Natural killer cell (primary cell): ENCODE results near the gene GABBR2. TPM values are rescaled to one million over a fixed set of nuclear protein-coding genes. Genes with fewer than 3 reads are reported as not detected.

Experiments used
- ATAC-seq, 3 donors: fragments of 150-1000 bp in 2 of 3; fragments of 200-7000 bp in 1 of 3; cut with Tn5 transposase; 1 replicate in 1 of 3; 2 replicates in 2 of 3; pipeline ENCODE4 v1.10.0; 2021; ENCODE audit warnings: mild to moderate bottlenecking in 2 of 3, moderate library complexity in 2 of 3
- DNase-seq, 2 donors: peaks; one replicate each; pipeline versions ENCODE4 v3.0.0 to v3.0.0-alpha.2; 2013 to 2021; ENCODE audit warnings: mixed read lengths in 1 of 2
- H3K27ac ChIP-seq: one replicate; pipeline ENCODE4 v1.5.1; 2013; ENCODE audit warnings: mild to moderate bottlenecking, low read length
- H3K27me3 ChIP-seq: one replicate; pipeline ENCODE4 v1.6.1; 2013; ENCODE audit warnings: low read length; ENCODE audit not compliant: control insufficient read depth, insufficient read depth
- H3K36me3 ChIP-seq: one replicate; pipeline ENCODE4 v1.6.1; 2013; ENCODE audit warnings: low read length; ENCODE audit not compliant: control insufficient read depth, insufficient read depth
- H3K4me1 ChIP-seq: one replicate; pipeline ENCODE4 v1.6.1; 2013; ENCODE audit warnings: low read length; ENCODE audit not compliant: control insufficient read depth, insufficient read depth
- H3K4me3 ChIP-seq: one replicate; pipeline ENCODE4 v1.5.1; 2013; ENCODE audit warnings: low read length
- H3K9me3 ChIP-seq: one replicate; pipeline ENCODE4 v1.6.1; 2013; ENCODE audit warnings: low read length; ENCODE audit not compliant: control insufficient read depth, insufficient read depth
- H3K27ac Mint-ChIP-seq, 2 donors: one replicate each; pipeline ENCODE4 v1.8.0; 2022; ENCODE audit warnings: mild to moderate bottlenecking in 2 of 2, mixed read lengths in 2 of 2, moderate library complexity in 1 of 2
- H3K27me3 Mint-ChIP-seq, 2 donors: one replicate each; pipeline ENCODE4 v1.8.0; 2022; ENCODE audit warnings: low read depth in 2 of 2, mixed read lengths in 2 of 2
- H3K36me3 Mint-ChIP-seq: one replicate; pipeline ENCODE4 v1.8.0; 2022; ENCODE audit warnings: mixed read lengths
- H3K4me1 Mint-ChIP-seq, 2 donors: one replicate each; pipeline ENCODE4 v1.8.0; 2022; ENCODE audit warnings: mixed read lengths in 2 of 2
- H3K4me3 Mint-ChIP-seq: one replicate; pipeline ENCODE4 v1.8.0; 2022; ENCODE audit warnings: mild to moderate bottlenecking, moderate library complexity, mixed read lengths
- H3K9me3 Mint-ChIP-seq, 2 donors: one replicate each; pipeline ENCODE4 v1.8.0; 2022; ENCODE audit warnings: mixed read lengths in 2 of 2
- CTCF ChIP-seq: fragments of 200-600 bp; IDR thresholded peaks from one replicate; pipeline ENCODE4 v1.8.0; 2022; ENCODE audit warnings: antibody characterized with exemption
- WGBS: methylation state at CpG from one replicate; pipeline ENCODE4 v1.1.7; 2013; ENCODE audit warnings: missing lambda C conversion rate; ENCODE audit not compliant: insufficient coverage; 5-methylcytosine and 5-hydroxymethylcytosine counted together
- intact Hi-C: fragments of 100-400 bp; cut with micrococcal nuclease; formaldehyde crosslinking; loops from one replicate; pipeline ENCODE4 v1.14.2; 2022
- total RNA-seq, 4 donors: library from RNA; stranded (reverse); fragments of 120-200 nt in 1 of 4; gene quantifications; one replicate each; pipeline versions ENCODE4 v1.2.3 to v1.2.4, GENCODE V29; 2013 to 2022

The GABBR2 gene
- total RNA-seq, 3 donors from 2014 or later (not counting 1 experiment from before 2014, with no cell fraction given): not detected

- Mint-ChIP-seq H3K36me3 (no peaks in the 10 kb centered on the region), H3K27me3 (peaks cover 37 to 53% of the 10 kb centered on the region in 2 donors), H3K4me3 (no peak overlapping the region), H3K9me3 (no peaks in the 10 kb centered on the region), H3K4me1 (no peaks in the 10 kb centered on the region), H3K27ac (no peak overlapping the region)
- TF ChIP-seq CTCF: no peak
- Histone ChIP-seq H3K4me1 (no peaks in the 10 kb centered on the region), H3K36me3 (no peaks in the 10 kb centered on the region), H3K9me3 (no peaks in the 10 kb centered on the region), H3K27ac (no peak overlapping the region), H3K27me3 (peaks cover 23% of the 10 kb centered on the region), H3K4me3 (no peak overlapping the region)
- 69% methylated on average over 12 of the region's 14 CpGs for WGBS
- ATAC-seq (no peak), DNase-seq (no peak)
- intact Hi-C loops: no loop called here
Observed at GRCh38 chr9:98709968-98710965, 1.5 kb upstream of the GABBR2 start.

- Mint-ChIP-seq H3K4me1 (no peaks in the 10 kb centered on the region), H3K4me3 (no peak overlapping the region), H3K27me3 (peaks cover 43 to 61% of the 10 kb centered on the region in 2 donors), H3K9me3 (no peaks in the 10 kb centered on the region), H3K36me3 (no peaks in the 10 kb centered on the region), H3K27ac (no peak overlapping the region)
- H3K9me3 ChIP-seq: no peaks in the 10 kb centered on the region
- no peaks in the 10 kb centered on the region for H3K4me1 ChIP-seq
- no peak overlapping the region for H3K4me3 ChIP-seq
- no peak for TF ChIP-seq CTCF
- no peak for ATAC-seq
- H3K27ac ChIP-seq: no peak overlapping the region
- peaks cover 34% of the 10 kb centered on the region for H3K27me3 ChIP-seq
- intact Hi-C loops: no loop called here
- H3K36me3 ChIP-seq: no peaks in the 10 kb centered on the region
- DNase-seq: no peak
- 4% methylated on average over 89 of the region's 89 CpGs for WGBS
Observed at GRCh38 chr9:98708103-98708932, 417 bp downstream of the GABBR2 start.

GRCh38 chr9:98707166-98708102 is 1.3 kb downstream of the GABBR2 start:
- DNase-seq (no peak), ATAC-seq (no peak)
- H3K27me3 ChIP-seq: peaks cover 31% of the 10 kb centered on the region
- no peaks in the 10 kb centered on the region for H3K36me3 ChIP-seq
- Mint-ChIP-seq H3K27me3 (peaks cover 46 to 66% of the 10 kb centered on the region in 2 donors), H3K9me3 (no peaks in the 10 kb centered on the region), H3K36me3 (no peaks in the 10 kb centered on the region), H3K4me1 (no peaks in the 10 kb centered on the region), H3K27ac (no peak overlapping the region), H3K4me3 (no peak overlapping the region)
- H3K4me3 ChIP-seq: no peak overlapping the region
- no peak for TF ChIP-seq CTCF
- intact Hi-C loops: no loop called here
- H3K27ac ChIP-seq: no peak overlapping the region
- H3K9me3 ChIP-seq: no peaks in the 10 kb centered on the region
- 6% methylated on average over 79 of the region's 79 CpGs for WGBS
- H3K4me1 ChIP-seq: no peaks in the 10 kb centered on the region
